CD4-positive, alpha-beta T cell (primary cell): ENCODE results near the gene RAB11FIP3. TPM values are rescaled to one million over a fixed set of nuclear protein-coding genes. Genes with fewer than 3 reads are reported as not detected.
"Not testable (repeated sequence)": the region's sequence is repeated elsewhere in the genome, so short reads cannot be mapped to it uniquely, and the experiment has no call there.

ENCODE experiments used
- ATAC-seq: fragments of 200-7000 bp; cut with Tn5 transposase; one replicate; pipeline ENCODE4 v1.10.0; 2022; ENCODE audit warnings: mild to moderate bottlenecking; ENCODE audit not compliant: poor library complexity
- CTCF ChIA-PET: fragments of 350-600 bp; sonication (Branson Sonifier 250); formaldehyde crosslinking; loops from one replicate; lab custom pipeline; 2021; ENCODE audit warnings: antibody characterized with exemption, inconsistent platforms; lab: Charles Lee
- POLR2A ChIA-PET: fragments of 350-600 bp; sonication (Branson Sonifier 250); formaldehyde crosslinking; loops from one replicate; lab custom pipeline; 2021; ENCODE audit warnings: antibody characterized with exemption, inconsistent platforms; lab: Charles Lee
- DNase-seq, 14 experiments: peaks; one replicate each; pipeline ENCODE4 v3.0.0-alpha.2; 2013 to 2020; ENCODE audit warnings: mixed read lengths in 2 of 14
- H3K27ac ChIP-seq, 2 donors: one replicate each; pipeline versions ENCODE4 v1.5.1 to v1.7.0; 2013; ENCODE audit warnings: low read length in 2 of 2, low read depth in 1 of 2, mild to moderate bottlenecking in 1 of 2
- H3K27me3 ChIP-seq, 2 experiments: 1 replicate in 1 of 2; 2 replicates in 1 of 2; pipeline versions ENCODE4 v1.6.1 to v1.7.0; 2013; ENCODE audit warnings: low read length in 2 of 2, control low read depth in 1 of 2, mild to moderate bottlenecking in 1 of 2, moderate library complexity in 1 of 2; ENCODE audit not compliant: insufficient read depth in 2 of 2, control insufficient read depth in 1 of 2
- H3K36me3 ChIP-seq: one replicate; pipeline ENCODE4 v1.6.1; 2013; ENCODE audit warnings: low read length, control low read depth; ENCODE audit not compliant: insufficient read depth
- H3K4me1 ChIP-seq: one replicate; pipeline ENCODE4 v1.6.1; 2013; ENCODE audit warnings: low read length, control low read depth; ENCODE audit not compliant: insufficient read depth
- H3K4me3 ChIP-seq: one replicate; pipeline ENCODE4 v1.5.1; 2013; ENCODE audit warnings: mild to moderate bottlenecking, low read length, moderate library complexity
- H3K9me3 ChIP-seq, 2 experiments: 1 replicate in 1 of 2; 2 replicates in 1 of 2; pipeline versions ENCODE4 v1.6.1 to v1.7.0; 2013; ENCODE audit warnings: low read length in 2 of 2, mild to moderate bottlenecking in 2 of 2, control low read depth in 1 of 2, moderate library complexity in 1 of 2; ENCODE audit not compliant: control insufficient read depth in 1 of 2, insufficient read depth in 1 of 2
- H3K27ac Mint-ChIP-seq: one replicate; pipeline ENCODE4 v1.8.0; 2020; ENCODE audit warnings: mixed read lengths
- H3K27me3 Mint-ChIP-seq: one replicate; pipeline ENCODE4 v1.8.0; 2021; ENCODE audit warnings: mixed read lengths
- H3K36me3 Mint-ChIP-seq: one replicate; pipeline ENCODE4 v1.8.0; 2021; ENCODE audit warnings: low read depth, mixed read lengths
- H3K4me1 Mint-ChIP-seq: one replicate; pipeline ENCODE4 v1.8.0; 2021; ENCODE audit warnings: low read depth, mixed read lengths
- H3K4me3 Mint-ChIP-seq: one replicate; pipeline ENCODE4 v1.8.0; 2020; ENCODE audit warnings: mild to moderate bottlenecking, mixed read lengths
- H3K9me3 Mint-ChIP-seq: one replicate; pipeline ENCODE4 v1.8.0; 2020; ENCODE audit warnings: mixed read lengths
- intact Hi-C, 2 experiments: fragments of 100-400 bp; cut with DNase I in 1 of 2; cut with micrococcal nuclease in 1 of 2; formaldehyde crosslinking; loops; one replicate each; pipeline versions ENCODE4 v1.15.1 to v1.9.0; 2023 to 2025; cut with DNase I, micrococcal nuclease
- total RNA-seq, 174 experiments: library from RNA in 2 of 174; stranded (reverse) in 2 of 174; gene quantifications; one replicate each; pipeline ENCODE4 v1.2.3 and lab custom pipeline; 2021 to 2026
- TF ChIP-seq, protein P1 (sequence below): fragments of 200-600 bp; IDR thresholded peaks from one replicate; pipeline ENCODE4 v1.8.0; 2022; ENCODE audit warnings: antibody characterized with exemption, mild to moderate bottlenecking

Gene RAB11FIP3
- total RNA-seq, 2 experiments from 2014 or later: 28.4 to 29.0 TPM

DNA sequence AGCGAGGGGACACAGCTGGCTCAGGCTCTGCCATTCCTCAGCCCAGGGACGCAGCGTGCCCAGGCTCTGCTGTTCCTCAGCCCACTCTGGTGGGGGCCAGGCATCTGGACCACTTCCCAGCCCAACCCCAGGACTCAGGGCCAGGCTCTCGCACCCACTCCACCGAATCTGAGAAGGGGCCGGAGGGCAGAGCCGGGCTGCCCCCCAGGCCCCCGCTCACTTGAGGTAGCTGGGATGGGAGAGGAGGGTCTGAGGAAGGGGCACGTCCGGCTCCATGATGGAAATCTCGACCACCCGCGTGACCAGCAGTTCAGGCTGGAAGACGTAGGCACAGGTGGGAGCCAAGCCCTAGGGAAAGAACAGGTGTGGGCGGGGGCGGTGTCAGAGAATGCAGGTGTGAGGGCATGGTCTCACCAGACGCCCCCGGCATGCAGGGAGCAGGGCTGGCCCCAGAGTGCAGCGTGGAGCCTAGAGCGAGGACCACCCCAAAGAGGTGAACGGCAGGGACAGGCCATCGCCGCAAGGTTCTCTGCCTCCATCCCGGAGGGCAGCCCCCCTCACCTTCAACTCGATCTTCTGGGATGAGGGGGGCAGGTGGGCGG lies 48.5 kb upstream of the RAB11FIP3 start:
- Mint-ChIP-seq H3K9me3 (no peaks in the 10 kb centered on the region), H3K36me3 (peaks cover 29% of the 10 kb centered on the region), H3K27ac (no peak overlapping the region), H3K4me3 (no peak overlapping the region), H3K4me1 (peaks cover 11% of the 10 kb centered on the region), H3K27me3 (no peaks in the 10 kb centered on the region)
- H3K27me3 ChIP-seq: no peaks in the 10 kb centered on the region
- ChIA-PET POLR2A (no interaction called here), CTCF (no interaction called here)
- no peak overlapping the region for H3K4me3 ChIP-seq
- TF ChIP-seq, protein P1, sequence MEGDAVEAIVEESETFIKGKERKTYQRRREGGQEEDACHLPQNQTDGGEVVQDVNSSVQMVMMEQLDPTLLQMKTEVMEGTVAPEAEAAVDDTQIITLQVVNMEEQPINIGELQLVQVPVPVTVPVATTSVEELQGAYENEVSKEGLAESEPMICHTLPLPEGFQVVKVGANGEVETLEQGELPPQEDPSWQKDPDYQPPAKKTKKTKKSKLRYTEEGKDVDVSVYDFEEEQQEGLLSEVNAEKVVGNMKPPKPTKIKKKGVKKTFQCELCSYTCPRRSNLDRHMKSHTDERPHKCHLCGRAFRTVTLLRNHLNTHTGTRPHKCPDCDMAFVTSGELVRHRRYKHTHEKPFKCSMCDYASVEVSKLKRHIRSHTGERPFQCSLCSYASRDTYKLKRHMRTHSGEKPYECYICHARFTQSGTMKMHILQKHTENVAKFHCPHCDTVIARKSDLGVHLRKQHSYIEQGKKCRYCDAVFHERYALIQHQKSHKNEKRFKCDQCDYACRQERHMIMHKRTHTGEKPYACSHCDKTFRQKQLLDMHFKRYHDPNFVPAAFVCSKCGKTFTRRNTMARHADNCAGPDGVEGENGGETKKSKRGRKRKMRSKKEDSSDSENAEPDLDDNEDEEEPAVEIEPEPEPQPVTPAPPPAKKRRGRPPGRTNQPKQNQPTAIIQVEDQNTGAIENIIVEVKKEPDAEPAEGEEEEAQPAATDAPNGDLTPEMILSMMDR: no peak
- peaks cover 31% of the 10 kb centered on the region for H3K4me1 ChIP-seq
- no peak for DNase-seq
- peaks cover 0 to 4% of the 10 kb centered on the region in 2 experiments for H3K9me3 ChIP-seq
- no peak overlapping the region for H3K27ac ChIP-seq
- H3K36me3 ChIP-seq: peaks cover 48% of the 10 kb centered on the region
- intact Hi-C loops: no loop called here
- ATAC-seq: no peak

DNA sequence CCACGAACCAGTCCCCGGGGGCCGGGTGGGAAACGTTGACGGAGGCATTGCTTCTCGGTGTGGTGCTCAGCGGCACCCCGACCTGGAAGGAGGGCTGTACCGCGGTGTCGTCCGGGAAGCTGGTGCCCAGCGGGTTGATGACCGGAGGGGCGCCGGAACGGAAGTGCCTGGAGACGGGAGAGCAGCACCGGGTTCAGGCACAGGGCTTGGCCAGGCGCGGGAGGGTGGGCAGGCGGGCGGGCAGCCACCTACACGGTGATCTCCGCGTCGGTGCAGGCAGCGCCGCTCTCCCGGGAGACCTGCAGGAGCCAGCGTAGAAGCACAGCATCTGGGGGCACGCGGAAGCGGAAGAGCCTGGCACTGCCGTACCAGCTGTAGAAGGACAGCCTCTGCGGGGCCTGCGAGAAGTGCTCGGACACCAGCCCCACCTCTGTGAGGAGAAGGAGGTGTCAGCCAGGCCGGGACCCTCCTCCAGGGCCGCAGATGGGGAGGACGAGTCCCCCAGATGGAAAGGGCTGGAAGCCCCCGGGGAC lies 48.0 kb upstream of the RAB11FIP3 start:
- intact Hi-C loops: no loop called here
- Histone ChIP-seq H3K36me3 (peaks cover 43% of the 10 kb centered on the region), H3K4me1 (peaks cover 34% of the 10 kb centered on the region), H3K9me3 (no peaks in the 10 kb centered on the region), H3K27ac (no peak overlapping the region), H3K4me3 (no peak overlapping the region), H3K27me3 (no peaks in the 10 kb centered on the region)
- ATAC-seq (no peak), DNase-seq (no peak)
- TF ChIP-seq, protein P1: no peak
- peaks cover 13% of the 10 kb centered on the region for H3K4me1 Mint-ChIP-seq
- H3K27ac Mint-ChIP-seq: no peak overlapping the region
- CTCF ChIA-PET: no interaction called here
- no peaks in the 10 kb centered on the region for H3K27me3 Mint-ChIP-seq
- H3K4me3 Mint-ChIP-seq: no peak overlapping the region
- POLR2A ChIA-PET: no interaction called here
- no peaks in the 10 kb centered on the region for H3K9me3 Mint-ChIP-seq
- peaks cover 26% of the 10 kb centered on the region for H3K36me3 Mint-ChIP-seq

DNA sequence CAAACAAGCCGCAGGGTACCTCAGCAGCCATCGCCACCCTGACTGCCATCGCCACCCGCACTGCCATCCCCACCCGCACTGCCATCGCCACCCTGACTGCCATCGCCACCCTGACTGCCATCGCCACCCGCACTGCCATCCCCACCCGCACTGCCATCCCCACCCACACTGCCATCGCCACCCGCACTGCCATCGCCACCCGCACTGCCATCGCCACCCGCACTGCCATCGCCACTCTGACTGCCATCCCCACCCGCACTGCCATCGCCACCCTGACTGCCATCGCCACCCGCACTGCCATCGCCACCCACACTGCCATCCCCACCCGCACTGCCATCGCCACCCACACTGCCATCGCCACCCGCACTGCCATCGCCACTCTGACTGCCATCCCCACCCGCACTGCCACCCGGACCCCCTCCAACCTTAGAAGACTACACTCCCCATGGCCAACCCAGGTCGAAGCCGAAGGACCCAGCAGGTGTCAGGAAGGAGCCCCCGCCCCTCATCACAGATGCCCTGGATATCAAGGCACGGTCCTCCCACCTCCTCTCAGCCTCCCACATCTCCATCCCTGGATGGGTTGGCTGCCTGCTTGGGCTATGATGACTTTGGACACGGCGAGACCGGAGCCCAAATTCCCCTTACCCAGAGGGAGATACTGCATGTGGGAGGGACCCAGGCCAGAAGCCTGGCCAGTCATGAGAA lies 47.2 kb upstream of the RAB11FIP3 start:
- DNase-seq, H3K9me3 ChIP-seq, H3K4me3 ChIP-seq, ATAC-seq, H3K27me3 ChIP-seq, H3K9me3 Mint-ChIP-seq, CTCF ChIA-PET, H3K27ac Mint-ChIP-seq, intact Hi-C loops, H3K27me3 Mint-ChIP-seq: not testable (repeated sequence)
- H3K4me1 Mint-ChIP-seq: peaks cover 21% of the 10 kb centered on the region
- Histone ChIP-seq H3K27ac (peak overlapping the region; percentile 30 to 40), H3K4me1 (peaks cover 42% of the 10 kb centered on the region), H3K36me3 (peaks cover 40% of the 10 kb centered on the region)
- POLR2A ChIA-PET: interaction anchor here (3.4 to 5.9 kb wide), 2 partner anchors 7 to 24 kb away, joined by 19 to 60 read pairs; partner anchors contain the start of genes AXIN1 and MRPL28
- peaks cover 25% of the 10 kb centered on the region for H3K36me3 Mint-ChIP-seq
- H3K4me3 Mint-ChIP-seq: peak overlapping the region; percentile 34
